PC-9 (cell line): ENCODE measurements around the gene DPP4. TPM values are rescaled to one million over a fixed set of nuclear protein-coding genes. Genes with fewer than 3 reads are reported as not detected.
"Not testable (repeated sequence)": the region's sequence is repeated elsewhere in the genome, so short reads cannot be mapped to it uniquely, and the experiment has no call there.

Experiments
- BruUV-seq: library from RNA; stranded (reverse); fragments of 400-500 nt; replicated peaks from 2 replicates; lab custom pipeline; 2021; lab: Mats Ljungman, UMichigan
- CTCF ChIA-PET: fragments of 300-600 bp; sonication (Branson Sonifier 250); formaldehyde crosslinking; loops from one replicate; lab custom pipeline; 2022; ENCODE audit warnings: antibody characterized with exemption; lab: Charles Lee
- POLR2A ChIA-PET: fragments of 300-600 bp; sonication (Branson Sonifier 250); formaldehyde crosslinking; loops from one replicate; lab custom pipeline; 2022; ENCODE audit warnings: antibody characterized with exemption; ENCODE audit not compliant: unreplicated experiment; lab: Charles Lee
- DNase-seq, 2 experiments: peaks; one replicate each; pipeline versions ENCODE4 v3.0.0 to v3.0.0-alpha.2; 2015 to 2022; ENCODE audit warnings: mixed read lengths in 1 of 2
- H2AFZ ChIP-seq: fragments of 200-600 bp; sonication (generic); 2 replicates; pipeline ENCODE4 v1.8.1; 2017; ENCODE audit warnings: antibody characterized with exemption
- H3F3A ChIP-seq: fragments of 200-600 bp; sonication (generic); 2 replicates; pipeline ENCODE4 v1.8.1; 2017; ENCODE audit warnings: antibody characterized with exemption, mild to moderate bottlenecking, low read depth; ENCODE audit not compliant: insufficient read depth
- H3K27ac ChIP-seq: fragments of 200-600 bp; sonication (generic); 2 replicates; pipeline ENCODE4 v1.6.1; 2016; ENCODE audit warnings: mixed run types
- H3K27me3 ChIP-seq: fragments of 200-600 bp; sonication (generic); 2 replicates; pipeline ENCODE4 v1.6.1; 2016; ENCODE audit warnings: low read depth, mixed run types; ENCODE audit not compliant: insufficient read depth
- H3K36me3 ChIP-seq: fragments of 200-600 bp; sonication (generic); 2 replicates; pipeline ENCODE4 v1.6.1; 2016; ENCODE audit warnings: low read depth, mixed run types
- H3K4me1 ChIP-seq: fragments of 200-600 bp; sonication (generic); replicated peaks from 2 replicates; pipeline ENCODE4 v1.6.1; 2016; ENCODE audit warnings: mixed run types; ENCODE audit not compliant: insufficient read depth
- H3K4me2 ChIP-seq: fragments of 200-600 bp; sonication (generic); 2 replicates; pipeline ENCODE4 v1.6.1; 2017; ENCODE audit warnings: mixed run types
- H3K4me3 ChIP-seq: fragments of 200-600 bp; sonication (generic); 2 replicates; pipeline ENCODE4 v1.6.1; 2016; ENCODE audit warnings: mixed run types
- H3K79me2 ChIP-seq: fragments of 200-600 bp; sonication (generic); 2 replicates; pipeline ENCODE4 v1.6.1; 2017; ENCODE audit warnings: low read depth, mixed run types
- H3K9me2 ChIP-seq: fragments of 200-600 bp; sonication (generic); 2 replicates; pipeline ENCODE4 v1.8.1; 2017; ENCODE audit warnings: mild to moderate bottlenecking; ENCODE audit not compliant: insufficient read depth
- H3K9me3 ChIP-seq: fragments of 200-600 bp; sonication (generic); 2 replicates; pipeline ENCODE4 v1.8.1; 2016; ENCODE audit warnings: low read depth; ENCODE audit not compliant: insufficient read depth
- H4K20me1 ChIP-seq: fragments of 200-600 bp; sonication (generic); 2 replicates; pipeline ENCODE4 v1.8.1; 2017; ENCODE audit not compliant: insufficient read depth
- CTCF ChIP-seq: fragments of 200-600 bp; sonication (generic); conservative IDR thresholded peaks from 2 replicates; pipeline ENCODE4 v1.6.1; 2017; ENCODE audit warnings: mixed run types, antibody characterized with exemption, mild to moderate bottlenecking, moderate library complexity
- EZH2 ChIP-seq: fragments of 200-600 bp; sonication (generic); IDR thresholded peaks from 2 replicates; pipeline ENCODE4 v1.8.0; 2017; ENCODE audit warnings: antibody characterized with exemption, low read depth
- intact Hi-C: fragments of 100-400 bp; cut with micrococcal nuclease; formaldehyde crosslinking; loops from one replicate; pipeline ENCODE4 v1.10.0; 2022; ENCODE audit not compliant: unreplicated experiment
- total RNA-seq: library from RNA; stranded (reverse); gene quantifications from 2 replicates; pipeline ENCODE4 v1.2.3, GENCODE V29; 2021

DPP4 gene
- total RNA-seq, 1 experiment from 2014 or later: 0.35 TPM

DNA sequence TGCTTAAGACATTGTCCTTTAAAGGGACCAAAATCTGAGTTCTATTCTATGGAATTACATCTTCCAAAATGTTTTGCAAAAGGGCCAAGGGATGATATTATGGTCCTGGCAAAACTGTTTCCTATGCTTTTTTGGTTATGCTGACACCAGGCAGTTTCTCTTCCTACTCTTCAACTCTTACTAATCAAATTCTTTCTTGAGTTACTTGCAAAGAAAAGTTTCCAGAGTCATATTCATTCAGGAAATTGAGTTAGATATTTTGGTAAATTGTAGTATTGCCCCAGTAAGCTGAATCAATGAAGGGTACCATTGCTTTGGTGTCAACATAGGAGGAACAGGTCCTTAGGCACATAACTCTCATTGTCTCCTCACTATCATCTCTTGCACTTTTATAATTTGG lies 118.8 kb downstream of the DPP4 start:
- no peaks in the 10 kb centered on the region for H4K20me1 ChIP-seq
- no peaks in the 10 kb centered on the region for H3K4me1 ChIP-seq
- ChIA-PET CTCF (no interaction called here), POLR2A (no interaction called here)
- H3K9me3 ChIP-seq: no peaks in the 10 kb centered on the region
- H3K9me2 ChIP-seq: no peaks in the 10 kb centered on the region
- no peaks in the 10 kb centered on the region for H3K36me3 ChIP-seq
- DNase-seq: no peak
- intact Hi-C loops: no loop called here
- H2AFZ ChIP-seq: no peak overlapping the region
- H3F3A ChIP-seq: no peaks in the 10 kb centered on the region
- no peak overlapping the region for H3K27ac ChIP-seq
- no peak overlapping the region for H3K4me3 ChIP-seq
- H3K4me2 ChIP-seq: no peak overlapping the region
- no TSS peak for BruUV-seq
- H3K27me3 ChIP-seq: no peaks in the 10 kb centered on the region
- H3K79me2 ChIP-seq: no peaks in the 10 kb centered on the region
- TF ChIP-seq EZH2 (no peak), CTCF (no peak)

- no TSS peak for BruUV-seq
- Histone ChIP-seq H3K4me3 (no peak overlapping the region), H3K27ac (no peak overlapping the region), H3K4me2 (no peak overlapping the region), H3K27me3 (no peaks in the 10 kb centered on the region), H2AFZ (no peak overlapping the region), H3K79me2 (no peaks in the 10 kb centered on the region), H3F3A (no peaks in the 10 kb centered on the region), H3K4me1 (no peaks in the 10 kb centered on the region), H3K9me3 (no peaks in the 10 kb centered on the region), H3K9me2 (no peaks in the 10 kb centered on the region), H3K36me3 (no peaks in the 10 kb centered on the region), H4K20me1 (no peaks in the 10 kb centered on the region)
- POLR2A ChIA-PET: no interaction called here
- no peak for DNase-seq
- intact Hi-C loops: no loop called here
- TF ChIP-seq EZH2: no peak
- no peak for TF ChIP-seq CTCF
- CTCF ChIA-PET: no interaction called here
Measured at GRCh38 chr2:161954103-161954502, 119.9 kb downstream of the DPP4 start.

DNA sequence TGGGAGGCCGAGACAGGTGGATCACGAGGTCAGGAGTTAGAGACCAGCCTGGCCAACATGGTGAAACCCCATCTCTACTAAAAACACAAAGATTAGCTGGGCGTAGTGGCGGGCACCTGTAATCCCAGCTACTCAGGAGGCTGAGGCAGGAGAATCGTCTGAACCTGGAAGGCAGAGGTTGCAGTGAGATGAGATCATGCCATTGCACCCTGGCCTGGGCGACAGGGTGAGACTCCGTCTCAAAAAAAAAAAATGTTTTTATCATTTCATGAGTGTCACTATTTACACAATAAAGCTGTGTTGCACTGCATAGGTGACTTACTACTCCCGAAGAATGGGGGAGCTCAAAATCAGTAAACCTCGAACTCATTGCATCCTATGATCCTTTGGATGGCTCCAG lies 120.6 kb downstream of the DPP4 start:
- H3K4me3 ChIP-seq, BruUV-seq, H3K4me1 ChIP-seq, H3K36me3 ChIP-seq, H2AFZ ChIP-seq, H3F3A ChIP-seq, DNase-seq, H3K79me2 ChIP-seq, H3K9me3 ChIP-seq, intact Hi-C loops, CTCF ChIA-PET, H3K9me2 ChIP-seq, H3K4me2 ChIP-seq, H3K27me3 ChIP-seq, H3K27ac ChIP-seq, H4K20me1 ChIP-seq, POLR2A ChIA-PET: not testable (repeated sequence)

GRCh38 chr2:161952783-161953191 lies 121.2 kb downstream of the DPP4 start:
- Histone ChIP-seq H3K9me3 (no peaks in the 10 kb centered on the region), H3K27ac (no peak overlapping the region), H4K20me1 (no peaks in the 10 kb centered on the region), H2AFZ (no peak overlapping the region), H3K79me2 (no peaks in the 10 kb centered on the region), H3K9me2 (no peaks in the 10 kb centered on the region), H3K27me3 (no peaks in the 10 kb centered on the region), H3K4me1 (no peaks in the 10 kb centered on the region), H3K4me3 (no peak overlapping the region), H3F3A (no peaks in the 10 kb centered on the region), H3K4me2 (no peak overlapping the region), H3K36me3 (no peaks in the 10 kb centered on the region)
- BruUV-seq: no TSS peak
- TF ChIP-seq EZH2 (no peak), CTCF (no peak)
- intact Hi-C loops: no loop called here
- no peak for DNase-seq
- CTCF ChIA-PET: no interaction called here
- POLR2A ChIA-PET: no interaction called here
